ENCODE data around the gene PAX8.

PAX8 gene

DNA sequence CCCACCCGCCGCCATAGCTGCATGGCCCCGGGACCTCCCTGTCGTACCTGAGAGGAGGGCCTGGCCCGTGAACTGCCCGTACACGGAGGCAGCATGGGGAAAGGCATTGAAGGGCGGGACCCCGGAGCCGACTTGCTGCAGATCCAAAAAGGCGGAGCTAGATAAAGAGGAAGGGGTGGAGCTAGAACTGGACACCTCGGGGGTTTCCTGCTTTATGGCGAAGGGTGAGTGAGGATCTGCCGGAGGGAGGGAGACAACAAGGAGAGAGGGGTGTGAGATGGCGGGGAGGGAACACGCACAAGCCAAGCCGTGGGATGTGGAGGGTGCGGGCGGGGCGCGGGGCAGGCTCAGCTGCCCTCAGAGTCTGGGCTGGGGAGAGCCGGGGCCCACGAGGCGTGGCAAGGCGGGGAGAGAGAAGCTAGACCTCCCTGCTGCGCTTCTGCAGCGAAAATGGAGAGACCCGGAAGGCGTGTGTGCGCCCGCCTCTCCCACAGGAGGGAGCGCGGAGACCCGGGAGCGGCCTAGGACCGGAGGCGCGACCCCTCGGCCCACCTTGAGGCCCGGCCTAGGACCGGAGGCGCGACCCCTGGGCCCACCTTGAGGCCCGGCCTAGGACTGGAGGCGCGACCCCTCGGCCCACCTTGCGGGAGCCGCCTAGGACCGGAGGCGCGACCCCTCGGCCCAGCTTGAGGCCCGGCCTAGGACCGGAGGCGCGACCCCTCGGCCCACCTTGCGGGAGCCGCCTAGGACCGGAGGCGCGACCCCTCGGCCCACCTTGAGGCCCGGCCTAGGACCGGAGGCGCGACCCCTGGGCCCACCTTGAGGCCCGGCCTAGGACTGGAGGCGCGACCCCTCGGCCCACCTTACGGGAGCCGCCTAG, 43.1 kb downstream of the PAX8 start:
- peak; percentile 88 for DNase-seq

DNA sequence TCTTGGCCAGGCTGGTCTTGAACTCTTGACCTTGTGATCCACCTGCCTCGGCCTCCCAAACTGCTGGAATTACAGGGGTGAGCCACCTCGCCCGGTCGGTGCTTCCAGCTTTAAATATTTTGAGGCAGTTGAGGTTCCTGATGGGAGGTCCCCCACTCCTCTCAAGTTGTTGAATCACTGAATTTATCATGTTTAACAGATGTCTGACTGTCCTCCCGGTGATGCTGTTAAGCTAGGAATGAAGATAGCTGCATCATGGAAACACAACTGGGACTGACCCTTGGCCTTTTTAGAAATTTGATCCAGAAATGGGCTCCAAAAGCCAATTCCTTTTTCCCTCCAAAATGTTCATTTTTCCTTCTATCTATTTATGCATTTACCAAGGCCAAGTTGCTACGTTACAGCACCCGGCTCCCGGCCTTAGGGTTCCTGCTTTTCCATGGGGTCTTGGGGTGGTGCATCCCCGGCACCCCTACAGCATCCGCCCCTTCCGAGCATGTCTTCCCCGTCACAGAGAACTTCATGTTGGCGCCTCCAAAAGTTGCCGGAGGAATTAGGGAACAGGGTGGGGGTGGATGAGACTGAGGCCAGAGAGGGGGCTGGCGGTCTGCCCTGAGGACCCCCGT, 43.9 kb downstream of the PAX8 start:
- no peak for DNase-seq

DNA sequence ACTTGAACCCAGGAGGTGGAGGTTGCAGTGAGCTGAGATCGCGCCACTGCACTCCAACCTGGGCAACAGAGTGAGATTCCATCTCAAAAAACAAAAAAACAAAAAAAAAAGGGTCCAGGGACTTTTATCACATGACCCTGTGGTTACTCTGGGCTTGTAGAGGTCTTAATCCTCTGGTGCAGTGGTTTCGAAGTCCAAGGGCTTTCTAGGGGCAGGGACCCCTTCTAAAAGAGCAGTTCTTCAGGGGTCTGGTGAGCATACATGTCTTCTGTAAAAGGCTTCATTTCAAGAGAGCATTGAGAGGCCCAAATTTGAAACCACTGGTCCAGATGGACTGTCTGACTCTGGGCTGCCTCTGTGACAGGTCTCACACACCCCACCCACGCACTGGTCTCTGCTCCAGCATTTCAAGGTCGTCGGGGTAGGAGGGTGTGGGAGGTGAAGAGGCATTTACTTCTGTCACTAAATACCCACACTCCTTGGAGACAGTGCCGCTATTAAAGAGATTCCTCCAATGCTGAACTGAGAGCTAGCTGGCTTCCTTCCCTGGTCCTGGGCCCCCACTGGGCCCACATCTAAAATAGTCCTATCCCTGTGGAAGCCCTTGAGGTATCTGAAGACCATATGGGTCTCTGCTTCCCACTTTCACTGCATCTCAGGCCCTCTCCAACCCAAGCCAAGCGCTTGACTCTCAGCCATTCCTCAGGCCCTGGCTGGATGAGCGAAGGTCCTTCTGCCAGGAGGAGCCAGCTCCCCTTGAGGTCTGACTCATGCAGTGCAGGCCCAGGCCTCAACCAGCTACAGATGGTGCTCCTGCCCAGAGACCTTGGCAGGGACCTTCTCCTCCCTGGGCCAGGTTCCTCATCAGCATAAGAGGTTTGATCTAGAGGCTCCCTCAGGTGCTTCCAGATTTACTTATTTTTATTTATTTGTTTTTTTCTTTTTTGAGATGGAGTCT, 44.8 kb downstream of the PAX8 start:
- peak; percentile 61 for DNase-seq

DNA sequence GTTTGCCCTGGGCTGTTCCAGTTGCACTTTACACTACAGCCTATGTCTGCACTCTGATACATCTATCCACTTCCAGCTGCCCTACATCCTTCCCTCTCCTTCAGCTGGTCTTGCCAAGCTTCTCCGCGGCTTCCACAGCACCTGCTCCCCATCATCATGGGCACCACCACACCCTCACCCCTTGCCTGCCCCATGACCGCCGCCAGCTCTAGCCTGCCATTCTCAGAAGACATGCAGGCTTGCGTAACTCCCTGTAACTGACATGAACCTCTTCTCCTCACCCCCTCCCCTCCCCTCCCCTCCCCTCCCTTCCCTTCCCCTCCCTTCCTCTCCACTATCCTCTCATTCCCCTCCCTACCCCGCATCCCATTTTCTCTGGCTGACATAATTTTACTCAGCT, 46.0 kb downstream of the PAX8 start:
- no peak for DNase-seq

DNA sequence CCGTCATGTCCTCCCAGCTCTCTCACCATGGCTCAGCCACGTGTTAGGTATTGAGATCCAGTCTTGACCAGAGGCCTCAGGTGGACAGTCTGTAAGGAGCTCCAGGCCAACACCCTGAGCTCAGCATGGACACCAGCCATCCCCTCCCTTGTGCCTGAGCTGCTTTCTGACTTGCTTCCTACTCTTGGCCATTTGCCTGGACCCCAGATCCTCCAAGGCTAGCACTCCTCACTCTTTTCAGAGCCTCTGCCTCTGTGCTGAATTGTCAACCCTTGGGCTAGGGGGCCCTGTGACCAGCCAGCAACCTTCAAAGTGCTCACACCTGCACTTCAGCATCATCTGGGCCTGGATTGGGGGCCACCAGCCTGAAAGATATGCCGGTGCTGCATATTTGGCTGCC, 46.6 kb downstream of the PAX8 start:
- DNase-seq = no peak

DNA sequence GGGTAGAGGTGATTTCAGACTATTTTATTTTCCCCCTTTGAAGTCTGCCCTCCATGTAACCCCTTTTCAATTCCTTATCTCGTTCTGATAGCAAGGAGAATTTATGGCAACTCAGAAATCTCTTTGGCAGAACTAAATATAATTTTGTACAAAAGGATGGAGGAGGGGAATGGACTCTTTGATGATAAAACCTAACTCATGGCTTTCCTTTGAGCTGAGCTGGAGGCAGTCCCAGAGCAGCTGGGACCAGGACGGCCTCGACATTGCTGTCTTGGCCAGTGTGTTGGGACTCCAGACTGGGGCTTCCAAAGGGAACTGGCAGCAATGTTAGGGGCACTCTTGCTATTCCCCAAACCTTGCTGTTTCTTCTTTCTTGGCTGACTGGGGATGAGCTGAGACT, 47.7 kb downstream of the PAX8 start:
- no peak for DNase-seq

DNA sequence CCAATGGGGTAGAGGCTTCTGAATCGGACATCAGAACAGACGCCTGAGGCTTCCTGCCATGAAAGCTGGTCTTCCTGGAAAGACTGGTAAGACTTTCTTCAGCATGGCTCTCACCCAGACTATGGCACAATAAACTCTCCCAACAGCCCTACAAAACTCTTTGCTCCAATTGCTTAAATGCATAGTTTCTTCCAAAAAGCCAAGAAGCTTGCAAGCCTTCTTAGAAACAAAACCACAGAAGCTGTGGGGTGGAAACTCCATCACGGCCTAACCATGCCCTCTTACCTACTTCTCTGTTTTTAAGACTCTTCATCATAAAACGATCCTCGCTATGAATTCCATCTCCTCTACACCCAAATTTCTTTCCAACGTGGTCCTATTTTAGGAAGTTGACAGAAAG, 48.2 kb downstream of the PAX8 start:
- DNase-seq = no peak

DNA sequence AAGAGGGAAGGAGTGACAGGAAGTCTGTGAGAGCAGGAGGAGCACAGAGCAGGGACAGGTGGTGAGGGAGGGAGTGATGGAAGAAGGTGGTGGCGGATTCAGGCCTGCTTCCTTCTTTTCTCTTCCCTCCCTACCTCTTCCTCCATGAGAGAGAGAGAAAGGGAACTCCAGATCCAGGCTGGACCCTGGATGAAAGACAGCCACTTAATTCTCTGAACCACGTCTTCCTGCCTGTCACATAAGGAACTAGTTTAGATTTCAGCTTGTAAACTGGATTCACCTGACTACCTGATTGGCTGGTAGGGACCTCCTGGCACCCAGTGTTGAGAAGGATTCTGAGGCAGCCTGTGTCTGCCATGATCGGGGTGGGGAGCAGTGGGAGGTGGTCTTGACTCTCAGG, 48.9 kb downstream of the PAX8 start:
- no peak for DNase-seq

DNA sequence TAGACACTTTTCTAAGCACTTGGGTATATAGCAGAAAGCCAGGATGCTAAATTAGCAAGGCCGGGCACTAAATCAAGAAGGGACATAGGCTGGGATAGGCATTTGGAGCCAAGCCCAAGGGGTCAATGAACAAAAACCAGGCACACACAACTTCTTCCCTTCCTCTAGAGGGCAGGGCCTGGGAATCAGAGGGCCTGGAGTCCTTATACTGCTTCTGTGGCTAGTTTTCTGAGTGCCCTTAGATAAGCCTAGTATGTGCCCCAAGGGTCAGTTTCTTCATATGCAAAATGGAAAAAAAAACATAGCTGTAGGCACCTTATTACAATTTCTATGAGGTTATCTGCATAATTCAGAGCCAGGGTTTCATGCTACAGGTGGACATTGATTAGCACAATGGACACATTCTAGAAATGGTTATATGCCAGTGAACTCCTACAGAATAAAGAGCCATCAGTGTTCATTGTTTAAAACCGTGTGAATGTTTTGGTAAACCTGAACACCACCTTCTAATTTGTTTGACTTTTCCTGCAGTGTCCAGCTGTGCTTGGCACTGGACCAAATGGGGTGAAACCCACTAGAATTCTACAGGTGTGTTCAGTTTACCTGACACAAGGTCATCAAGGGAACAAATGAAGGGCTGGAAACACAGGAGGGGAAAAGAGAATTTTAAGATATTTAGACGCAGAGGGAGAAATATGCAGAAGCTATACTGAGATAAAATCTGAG, 49.6 kb downstream of the PAX8 start:
- DNase-seq = no peak

DNA sequence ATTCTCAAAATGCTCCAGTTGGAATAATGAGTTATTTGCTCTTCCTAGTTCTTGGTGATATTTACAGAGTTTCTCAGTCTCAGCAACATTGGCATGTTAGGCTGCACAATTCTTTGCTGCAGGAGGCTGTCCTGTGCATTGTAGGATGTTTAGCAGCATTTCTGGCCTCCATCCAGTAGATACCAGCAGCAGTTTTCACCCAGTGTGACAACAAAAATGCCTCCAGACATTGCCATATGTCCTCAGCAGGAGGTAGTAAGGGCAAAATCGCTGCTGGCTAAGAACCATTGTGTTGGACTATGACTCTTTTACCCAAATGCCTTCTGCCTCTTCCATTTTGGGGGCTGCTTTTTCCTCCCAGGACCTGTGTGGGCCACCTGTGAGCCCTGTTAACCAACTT, 50.4 kb downstream of the PAX8 start:
- DNase-seq = no peak

DNA sequence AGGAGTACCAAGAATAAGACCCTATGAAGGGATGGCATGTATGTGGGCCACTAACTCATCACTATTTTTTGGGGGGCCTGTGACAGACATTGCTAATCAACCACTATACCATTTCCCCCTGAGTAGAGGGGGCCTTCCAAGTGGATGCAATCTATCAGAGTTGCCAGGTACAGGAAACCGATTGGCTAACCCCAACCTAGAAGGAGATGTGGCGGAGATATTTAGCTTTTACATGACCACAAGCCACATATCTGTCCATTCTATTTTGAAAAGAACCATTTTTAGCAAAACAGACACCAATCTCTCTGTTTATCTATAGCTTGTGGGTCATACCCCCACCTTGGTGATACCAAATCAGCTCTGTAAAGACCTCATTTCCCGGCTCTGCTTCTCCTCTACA, 51.0 kb downstream of the PAX8 start:
- no peak for DNase-seq

DNA sequence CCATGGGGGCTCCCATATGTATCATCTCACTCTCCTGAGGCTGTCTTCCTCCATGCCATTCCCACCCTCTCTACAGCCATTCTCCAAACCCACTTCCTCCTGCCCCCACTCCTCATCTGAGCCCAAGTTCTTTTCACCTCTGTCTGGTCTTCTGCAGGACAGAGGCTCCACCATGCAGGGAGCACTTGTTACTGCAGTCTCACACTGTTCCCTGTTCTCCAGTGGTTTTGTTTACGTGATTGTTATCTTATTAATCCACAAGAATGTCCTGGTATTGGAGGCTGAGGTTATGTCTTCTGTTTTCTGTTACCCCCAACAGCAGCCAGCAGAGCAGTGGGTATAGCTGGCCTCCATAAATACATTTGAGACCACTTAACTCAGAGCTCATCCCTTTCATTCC, 51.4 kb downstream of the PAX8 start:
- no peak for DNase-seq

DNA sequence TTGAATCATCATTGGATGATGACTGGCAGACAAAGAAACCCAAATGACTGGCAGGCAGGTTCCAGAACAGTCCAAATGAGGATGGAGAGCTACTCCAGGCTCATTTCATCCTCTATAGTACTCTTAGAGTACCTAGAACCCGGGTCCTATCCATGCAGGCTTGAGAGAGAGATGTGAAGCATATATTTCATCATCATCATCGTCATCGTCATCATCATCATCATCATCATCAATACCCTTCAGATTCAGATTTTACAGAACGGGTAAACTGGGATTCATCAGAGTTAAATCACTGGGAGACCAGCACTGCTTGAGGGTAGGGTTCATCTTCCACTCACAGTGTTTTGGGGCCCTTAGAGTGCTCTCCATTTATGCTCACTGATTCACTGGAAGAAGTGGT, 52.3 kb downstream of the PAX8 start:
- DNase-seq = no peak

DNA sequence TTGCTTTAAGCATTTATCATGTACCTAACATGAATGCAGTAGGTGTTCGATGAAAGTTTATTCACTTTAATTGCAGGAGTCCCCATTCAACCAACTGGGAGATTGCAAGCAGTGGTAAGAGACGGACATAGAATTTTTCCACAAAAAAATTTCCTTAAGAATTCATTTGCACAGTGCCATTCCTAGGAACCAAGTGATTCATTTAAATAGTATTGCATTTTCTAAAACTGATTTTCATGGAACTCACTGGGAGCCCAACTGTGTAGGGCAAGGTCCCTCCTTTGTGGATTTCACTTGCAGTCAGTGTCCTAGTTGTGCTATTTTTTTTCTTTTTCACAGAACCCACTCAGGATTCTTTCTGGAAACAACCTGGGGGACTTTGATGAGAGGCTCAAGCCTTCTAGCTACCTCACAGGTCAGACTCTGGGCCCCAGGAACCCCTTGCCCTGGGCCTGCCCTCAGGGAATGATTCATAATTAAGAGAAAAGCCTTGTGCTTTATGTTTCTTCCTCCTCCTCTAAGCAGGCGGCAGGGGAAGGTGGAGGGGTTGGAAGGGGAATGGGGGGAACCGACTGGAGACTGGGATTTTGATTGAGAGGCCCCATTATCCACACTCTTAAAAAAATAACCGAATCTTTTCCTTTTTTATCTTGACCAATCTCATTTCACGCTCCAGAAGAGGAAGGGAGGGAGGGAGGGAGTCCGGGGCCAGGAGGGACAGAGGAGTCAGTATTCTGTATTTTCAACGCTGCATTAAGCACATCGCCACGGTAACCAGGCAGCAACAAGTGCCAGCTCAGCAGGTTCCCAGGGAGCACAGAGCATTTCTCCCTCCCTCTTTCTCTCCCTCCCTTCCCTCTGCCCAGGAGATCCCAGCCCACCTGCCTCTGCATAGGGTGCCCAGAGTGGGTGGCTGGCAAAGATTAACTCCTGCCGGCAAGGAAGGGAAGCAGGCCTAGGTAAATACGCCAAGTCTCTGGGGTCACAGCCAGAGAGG, 53.2 kb downstream of the PAX8 start:
- no peak for DNase-seq

DNA sequence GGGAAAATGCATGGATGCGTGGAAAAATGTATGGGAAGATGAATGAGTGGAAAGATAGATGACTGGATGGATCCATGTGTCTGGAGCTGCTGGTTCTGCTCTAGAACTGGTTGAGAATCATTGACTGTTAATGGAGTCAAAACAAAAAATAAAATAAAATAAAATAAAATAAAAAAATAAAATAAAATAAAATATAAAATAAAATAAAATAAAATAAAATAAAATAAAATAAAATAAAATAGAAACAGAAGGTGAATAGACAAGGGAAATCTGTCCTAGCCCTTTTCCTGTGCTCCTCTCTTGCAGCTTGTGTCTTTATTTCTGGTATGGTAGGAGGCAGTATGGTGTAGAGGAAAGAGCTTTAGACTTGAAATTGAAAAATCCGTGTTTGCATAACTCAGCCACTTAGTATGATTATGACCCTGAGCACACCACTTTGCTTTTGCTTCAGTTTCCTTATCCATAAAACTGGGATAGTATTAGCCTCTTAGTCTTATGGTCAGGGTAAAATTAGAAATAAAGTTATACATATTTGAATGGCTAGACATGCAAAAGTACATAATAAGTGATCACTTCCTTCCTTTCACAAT, 54.0 kb downstream of the PAX8 start:
- no peak for DNase-seq

DNA sequence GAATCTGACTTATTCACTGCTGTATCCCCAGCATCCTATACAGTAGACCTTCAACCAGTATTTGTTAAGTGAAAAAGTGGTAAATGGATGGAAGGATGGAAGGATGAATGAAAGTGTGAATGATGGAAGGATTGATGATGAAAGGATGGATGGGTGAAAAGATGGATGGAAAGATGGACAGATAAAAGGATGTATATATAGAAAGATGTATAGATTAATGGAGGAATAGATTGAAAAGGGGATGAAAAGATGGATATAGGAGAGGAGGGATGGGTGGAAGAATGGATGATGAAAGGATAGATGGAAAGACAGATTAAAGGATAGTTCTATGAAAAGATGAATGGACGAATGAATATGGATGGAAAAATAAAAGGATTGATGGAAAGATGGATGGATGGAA, 54.9 kb downstream of the PAX8 start:
- no peak for DNase-seq

DNA sequence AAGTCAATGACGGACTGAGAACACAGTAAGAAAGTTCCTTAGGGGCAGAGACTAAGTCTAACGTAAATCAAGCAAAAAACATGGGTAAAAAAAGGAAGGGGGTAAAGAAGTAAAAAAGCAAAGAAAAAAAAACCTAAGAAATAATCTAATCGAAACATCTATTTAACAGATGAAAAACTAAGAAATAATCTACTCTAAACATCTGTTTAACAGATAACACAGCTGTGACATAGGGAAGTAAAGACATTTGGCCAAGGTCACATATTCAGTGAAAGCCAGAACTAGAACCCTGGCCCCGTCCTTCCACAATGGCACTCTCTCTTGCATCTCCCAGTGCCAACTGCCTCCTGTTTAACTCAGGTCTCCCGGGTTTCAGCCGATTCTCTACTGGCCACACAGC, 56.9 kb downstream of the PAX8 start:
- DNase-seq = no peak

DNA sequence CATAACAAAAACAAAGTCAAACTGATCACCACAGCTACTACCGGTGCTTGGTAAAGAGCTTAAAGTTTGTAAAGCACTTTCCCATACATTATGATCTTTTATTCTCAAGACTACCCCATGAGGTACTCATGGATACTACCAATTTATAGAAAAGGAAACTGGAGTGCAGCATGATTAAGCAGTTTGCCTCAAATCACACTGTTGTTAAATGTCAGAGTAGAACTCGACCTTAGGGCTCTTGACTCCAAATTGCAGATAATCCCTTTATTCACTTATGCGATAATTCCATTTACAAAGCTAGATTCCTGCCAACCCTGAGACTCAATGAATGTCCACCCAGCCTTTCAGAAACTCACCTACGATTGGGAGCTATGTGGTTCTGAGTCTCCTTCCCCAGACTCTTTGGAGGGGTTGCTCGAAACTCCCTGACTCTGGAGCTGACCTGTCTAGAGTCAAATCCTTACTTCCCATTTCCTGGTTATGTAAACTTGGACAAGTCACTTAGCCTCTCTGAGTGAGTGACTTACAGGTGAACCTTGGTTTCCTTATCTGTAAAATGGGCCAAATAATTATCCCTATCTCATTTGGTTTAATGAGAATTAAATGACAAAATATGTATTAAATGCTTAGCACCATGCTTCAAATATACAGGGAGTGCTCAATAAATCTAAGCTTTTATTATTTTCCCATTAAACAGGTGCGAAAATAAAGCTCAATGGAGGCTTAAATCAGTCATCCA, 57.6 kb downstream of the PAX8 start:
- no peak for DNase-seq

DNA sequence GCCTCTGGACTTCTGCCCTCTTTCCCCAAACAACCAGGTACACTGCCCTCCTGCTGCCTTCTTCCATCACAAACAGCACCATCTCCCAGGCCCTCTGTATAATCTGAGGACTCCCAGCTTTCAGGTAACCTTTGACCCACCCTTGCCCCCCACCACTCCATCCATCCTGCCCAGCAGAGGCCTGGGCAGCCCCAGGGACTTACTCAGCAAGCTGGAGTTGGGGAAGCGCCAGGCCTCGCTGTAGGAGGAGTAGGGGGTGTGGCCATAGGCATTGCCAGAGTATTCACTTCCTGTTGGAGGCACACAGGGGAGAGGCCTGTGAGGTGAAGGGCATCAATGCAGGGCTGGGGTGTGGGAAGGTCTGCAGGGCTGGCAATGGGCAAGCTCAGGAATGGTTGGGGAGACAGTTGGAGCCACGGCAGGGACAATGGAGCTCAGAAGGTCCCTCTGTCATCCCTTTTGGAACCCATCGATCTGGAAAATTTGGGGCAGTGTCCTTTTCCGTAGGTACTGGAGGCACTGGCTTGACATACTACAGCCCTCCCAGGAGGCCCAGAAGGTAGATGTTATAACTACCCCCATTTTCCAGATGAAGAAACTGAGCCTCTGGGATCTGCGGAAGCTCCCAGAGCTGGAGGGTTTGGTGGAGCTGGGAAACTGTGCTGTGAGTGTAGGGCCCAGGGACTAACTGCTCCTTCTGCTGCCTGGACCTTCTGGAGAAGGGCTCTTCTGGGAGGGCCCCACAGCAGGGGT, 58.7 kb downstream of the PAX8 start:
- no peak for DNase-seq

DNA sequence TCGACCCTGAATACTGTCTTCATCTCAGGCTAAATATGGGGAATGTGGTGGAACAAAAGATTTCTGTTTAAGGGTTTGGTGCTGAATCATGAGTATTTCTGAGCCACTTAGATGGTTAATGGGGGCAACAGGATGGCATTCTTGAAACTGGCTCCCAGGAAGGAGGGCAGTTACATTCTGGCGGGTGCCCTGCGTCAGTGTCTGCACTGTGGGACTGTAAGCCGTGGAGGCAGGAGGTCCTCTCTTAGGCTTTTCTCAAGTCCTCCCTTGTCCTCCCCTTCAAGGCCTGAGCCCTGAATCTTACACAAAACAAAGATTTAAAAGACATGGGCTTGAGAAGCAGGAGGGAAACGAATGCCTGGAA, 59.2 kb downstream of the PAX8 start:
- DNase-seq = no peak
